Measurements from ENCODE around the gene TLNRD1.

The TLNRD1 gene

GRCh38 chr15:80977627-80978036 lies 23.1 kb upstream of the TLNRD1 start:
- no peak for DNase-seq (ENCODE audit: low read depth in 2 of 2)

- no peak for DNase-seq (ENCODE audit: low read depth in 2 of 2)
Observed at GRCh38 chr15:80978685-80979329, 21.9 kb upstream of the TLNRD1 start.

- DNase-seq (ENCODE audit: low read depth in 2 of 2): no peak
Observed at GRCh38 chr15:80979538-80980200, 21.1 kb upstream of the TLNRD1 start.

- DNase-seq (ENCODE audit: low read depth in 2 of 2): no peak
Observed at GRCh38 chr15:80982205-80982604, 18.5 kb upstream of the TLNRD1 start.

GRCh38 chr15:80982839-80983238 lies 17.9 kb upstream of the TLNRD1 start:
- DNase-seq (ENCODE audit: low read depth in 2 of 2): no peak

- DNase-seq (ENCODE audit: low read depth in 2 of 2): no peak
Observed at GRCh38 chr15:80984856-80985255, 15.9 kb upstream of the TLNRD1 start.

- no peak for DNase-seq (ENCODE audit: low read depth in 2 of 2)
Observed at GRCh38 chr15:80985981-80986380, 14.7 kb upstream of the TLNRD1 start.

- no peak for DNase-seq (ENCODE audit: low read depth in 2 of 2)
Observed at GRCh38 chr15:80986487-80986886, 14.2 kb upstream of the TLNRD1 start.

GRCh38 chr15:80988148-80988796 lies 12.5 kb upstream of the TLNRD1 start:
- DNase-seq (ENCODE audit: low read depth in 2 of 2): no peak

GRCh38 chr15:80989081-80989517 lies 11.6 kb upstream of the TLNRD1 start:
- DNase-seq (ENCODE audit: low read depth in 2 of 2): no peak

GRCh38 chr15:80989518-80990478 lies 10.9 kb upstream of the TLNRD1 start, which contains the start of gene MESD:
TSS of gene MESD (minus strand) at chr15:80989819. CDS start at chr15:80989791, 28 bp downstream.
- DNase-seq (ENCODE audit: low read depth in 2 of 2): peak; percentile 98

GRCh38 chr15:80990955-80991354 lies 9.8 kb upstream of the TLNRD1 start:
- no peak for DNase-seq (ENCODE audit: low read depth in 2 of 2)

GRCh38 chr15:80991421-80991820 lies 9.3 kb upstream of the TLNRD1 start:
- DNase-seq (ENCODE audit: low read depth in 2 of 2): no peak

- DNase-seq (ENCODE audit: low read depth in 2 of 2): no peak
Observed at GRCh38 chr15:80992006-80992405, 8.7 kb upstream of the TLNRD1 start.

- DNase-seq (ENCODE audit: low read depth in 2 of 2): no peak
Observed at GRCh38 chr15:80992441-80992840, 8.3 kb upstream of the TLNRD1 start.

GRCh38 chr15:80996247-80996646 lies 4.5 kb upstream of the TLNRD1 start:
- no peak for DNase-seq (ENCODE audit: low read depth in 2 of 2)

GRCh38 chr15:80997692-80998091 lies 3.0 kb upstream of the TLNRD1 start:
- DNase-seq (ENCODE audit: low read depth in 2 of 2): no peak

GRCh38 chr15:80998251-80998650 lies 2.5 kb upstream of the TLNRD1 start:
- DNase-seq (ENCODE audit: low read depth in 2 of 2): no peak

GRCh38 chr15:80999623-81000036 lies 1.1 kb upstream of the TLNRD1 start:
- DNase-seq (ENCODE audit: low read depth in 2 of 2): peak in 1 of 2 donors; percentile 15

GRCh38 chr15:81000144-81000623 lies 539 bp upstream of the TLNRD1 start:
- no peak for DNase-seq (ENCODE audit: low read depth in 2 of 2)
